ENCODE data around the gene ZNF787. TPM values are rescaled to one million over a fixed set of nuclear protein-coding genes. Genes with fewer than 3 reads are reported as not detected.

The ZNF787 gene
- total RNA-seq (10 to 100 TPM; 33.3 to 62.7 (median 54.2) TPM), polyA plus RNA-seq (10 to 100 TPM; 27.3 to 56.6 (median 49.1) TPM)
- long read RNA-seq, donor 1, transcript ZNF787-203 (3 exons, 1,925 nt): major isoform, 38 of 47 reads
- long read RNA-seq, donor 1, partial matches to known transcripts: 0 of 47 reads
- long read RNA-seq, donor 1, other reads (novel, unspliced or antisense): 9 of 47 reads
- long read RNA-seq, donor 2, transcript ZNF787-203 (3 exons, 1,925 nt): major isoform, 48 of 63 reads
- long read RNA-seq, donor 2, partial matches to known transcripts: 0 of 63 reads
- long read RNA-seq, donor 2, other reads (novel, unspliced or antisense): 11 of 63 reads

- intact Hi-C loops (cut with DNase I): loop anchor here in 1 of 2 donors (2.0 kb wide), 1 partner anchor 19 kb away; the partner anchor contains the start of gene ZNF444
- no peaks in the 10 kb centered on the region for H3K36me3 ChIP-seq (ENCODE audit: insufficient read depth in 1 of 2, low read depth in 1 of 2)
- no peak for TF ChIP-seq CTCF (IDR thresholded peaks at IDR 0.05)
- peak within 1 kb of the TSS; percentile 90 for H3K4me3 ChIP-seq
- no peaks in the 10 kb centered on the region for H3K27me3 ChIP-seq (ENCODE audit: insufficient read depth in 3 of 3, low read length in 2 of 3)
- H3K27ac ChIP-seq: peak within 1 kb of the TSS; percentile 97
- DNase-seq: peak; percentile 99 to 100
- H3K9me3 ChIP-seq: no peaks in the 10 kb centered on the region
- peak; percentile 90 to 91 (median 91) for ATAC-seq
- 6 to 15% (median 15%) methylated on average over 27 to 72 of the region's 74 CpGs for WGBS, 3 donors
- H3K4me1 ChIP-seq: peaks cover 36% of the 10 kb centered on the region
Measured at GRCh38 chr19:56121180-56122167, at the start of gene ZNF787. Gene ZNF787 (minus strand): TSS chr19:56121295. CDS start chr19:56103217, 18,078 bp downstream.

GRCh38 chr19:56170261-56170660 lies 49.2 kb upstream of the ZNF787 start:
- Histone ChIP-seq H3K36me3 (ENCODE audit: insufficient read depth in 1 of 2, low read depth in 1 of 2) (no peaks in the 10 kb centered on the region), H3K4me1 (no peaks in the 10 kb centered on the region), H3K27ac (no peak overlapping the region), H3K27me3 (ENCODE audit: insufficient read depth in 3 of 3, low read length in 2 of 3) (peaks cover 0 to 18% (median 4%) of the 10 kb centered on the region in 3 donors), H3K4me3 (no peak overlapping the region), H3K9me3 (no peaks in the 10 kb centered on the region)
- TF ChIP-seq CTCF (IDR thresholded peaks at IDR 0.05): no peak
- DNase-seq (peak in 1 of 2 donors; percentile 32), ATAC-seq (peak in 3 of 4 donors; percentile 29 to 58 (median 50))
- intact Hi-C loops (cut with DNase I): loop anchor here in 1 of 2 donors (2.0 kb wide), 1 partner anchor 93 kb away; no protein-coding TSS in a partner anchor
- 49 to 60% (median 57%) methylated on average over 14 of the region's 14 CpGs for WGBS, 3 donors

- peaks cover 0 to 4% (median 0%) of the 10 kb centered on the region in 3 donors for H3K27me3 ChIP-seq (ENCODE audit: insufficient read depth in 3 of 3, low read length in 2 of 3)
- no peak for DNase-seq
- TF ChIP-seq CTCF (IDR thresholded peaks at IDR 0.05): no peak
- intact Hi-C loops (cut with DNase I): no loop called here
- no peak overlapping the region for H3K4me3 ChIP-seq
- ATAC-seq: no peak
- no peaks in the 10 kb centered on the region for H3K4me1 ChIP-seq
- peaks cover 0 to 2% of the 10 kb centered on the region in 2 donors for H3K36me3 ChIP-seq (ENCODE audit: insufficient read depth in 1 of 2, low read depth in 1 of 2)
- 30 to 38% (median 32%) methylated on average over 7 of the region's 7 CpGs for WGBS, 3 donors
- no peak overlapping the region for H3K27ac ChIP-seq
- H3K9me3 ChIP-seq: no peaks in the 10 kb centered on the region
Measured at GRCh38 chr19:56167064-56167578, 46.0 kb upstream of the ZNF787 start.

GRCh38 chr19:56163097-56163496 lies 42.0 kb upstream of the ZNF787 start:
- intact Hi-C loops (cut with DNase I): no loop called here
- Histone ChIP-seq H3K36me3 (ENCODE audit: insufficient read depth in 1 of 2, low read depth in 1 of 2) (peaks cover 0 to 34% of the 10 kb centered on the region in 2 donors), H3K9me3 (no peaks in the 10 kb centered on the region), H3K27ac (no peak overlapping the region), H3K27me3 (ENCODE audit: insufficient read depth in 3 of 3, low read length in 2 of 3) (peaks cover 0 to 4% (median 0%) of the 10 kb centered on the region in 3 donors), H3K4me1 (no peaks in the 10 kb centered on the region), H3K4me3 (no peak overlapping the region)
- ATAC-seq (no peak), DNase-seq (no peak)
- WGBS, 3 donors: 76 to 81% (median 77%) methylated on average over 13 of the region's 13 CpGs
- TF ChIP-seq CTCF (IDR thresholded peaks at IDR 0.05): no peak
